ENCODE measurements around the gene EFNB2.
A peak's percentile ranks its signal among the peaks of the same experiment; 100 is the strongest.

EFNB2 gene, protein sequence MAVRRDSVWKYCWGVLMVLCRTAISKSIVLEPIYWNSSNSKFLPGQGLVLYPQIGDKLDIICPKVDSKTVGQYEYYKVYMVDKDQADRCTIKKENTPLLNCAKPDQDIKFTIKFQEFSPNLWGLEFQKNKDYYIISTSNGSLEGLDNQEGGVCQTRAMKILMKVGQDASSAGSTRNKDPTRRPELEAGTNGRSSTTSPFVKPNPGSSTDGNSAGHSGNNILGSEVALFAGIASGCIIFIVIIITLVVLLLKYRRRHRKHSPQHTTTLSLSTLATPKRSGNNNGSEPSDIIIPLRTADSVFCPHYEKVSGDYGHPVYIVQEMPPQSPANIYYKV

GRCh38 chr13:106535552-106536243 lies at the start of gene EFNB2:
TSS of gene EFNB2 (minus strand) at chr13:106535662. CDS start at chr13:106534964, 698 bp downstream.
- peak; percentile 61 to 85 for DNase-seq (ENCODE audit: low read depth in 2 of 2)

- DNase-seq (ENCODE audit: low read depth in 2 of 2), result no peak
Measured at GRCh38 chr13:106581225-106581624, 45.8 kb upstream of the EFNB2 start.

DNA sequence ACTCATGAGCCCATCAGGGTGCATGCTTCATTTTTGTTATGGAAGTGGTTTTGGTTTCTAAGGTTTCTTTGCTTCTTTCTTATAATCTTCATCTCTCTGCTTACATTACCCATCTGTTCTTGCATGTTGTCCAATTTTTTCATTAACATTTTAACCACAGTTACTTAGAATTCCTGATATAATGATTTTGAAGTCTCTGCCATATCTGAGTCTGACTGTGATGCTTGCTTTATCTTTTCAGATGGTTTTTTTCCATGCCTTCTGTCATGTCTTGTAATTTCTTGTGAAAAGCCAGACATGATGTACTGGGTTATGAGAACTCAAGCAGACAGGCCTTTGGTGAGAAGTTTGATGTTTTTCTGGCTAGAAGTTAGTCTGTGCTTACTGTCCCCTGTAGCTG lies 40.4 kb upstream of the EFNB2 start:
- no peak for DNase-seq (ENCODE audit: low read depth in 2 of 2)

DNA sequence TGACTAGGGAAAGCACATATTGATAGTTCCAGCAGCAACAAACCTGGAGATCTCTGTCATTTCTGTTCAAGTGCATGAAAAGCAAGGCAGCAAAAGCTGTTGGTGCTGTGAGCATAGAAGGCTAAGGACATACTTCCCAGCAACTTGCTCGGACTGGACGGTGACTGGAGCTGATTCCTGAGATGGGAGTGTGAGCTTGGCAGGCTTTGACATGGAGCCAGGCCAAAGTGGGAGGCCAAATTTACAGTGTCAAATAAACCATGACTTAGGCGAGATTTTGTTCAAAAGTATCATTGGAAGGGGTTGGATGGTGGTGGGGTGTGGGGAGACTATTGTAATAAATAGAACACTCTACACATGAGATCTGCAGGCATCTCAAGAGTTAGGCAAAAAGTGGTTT lies 38.4 kb upstream of the EFNB2 start:
- no peak for DNase-seq (ENCODE audit: low read depth in 2 of 2)

GRCh38 chr13:106573284-106573846 lies 37.9 kb upstream of the EFNB2 start:
- DNase-seq (ENCODE audit: low read depth in 2 of 2), result no peak

DNA sequence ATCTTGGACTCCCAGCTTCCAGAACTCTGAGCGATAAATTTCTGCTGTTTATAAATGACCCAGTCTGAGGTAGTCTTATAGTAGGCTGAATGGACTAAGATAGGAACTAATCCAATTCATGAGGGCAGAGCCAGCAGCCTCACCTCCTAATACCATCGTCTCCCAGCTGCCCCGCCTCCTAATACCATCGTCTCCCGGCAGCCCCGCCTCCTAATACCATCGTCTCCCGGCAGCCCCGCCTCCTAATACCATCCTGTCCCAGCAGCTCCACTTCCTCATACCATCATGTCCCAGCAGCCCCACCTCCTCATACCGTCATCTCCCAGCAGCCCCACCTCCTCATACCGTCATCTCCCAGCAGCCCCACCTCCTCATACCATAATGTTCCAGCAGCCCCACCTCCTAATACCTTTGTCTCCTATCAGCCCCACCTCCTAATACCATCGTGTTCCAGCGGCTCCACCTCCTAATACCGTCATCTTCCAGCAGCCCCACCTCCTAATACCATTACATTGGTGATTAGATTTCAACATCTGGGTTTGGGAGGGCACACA lies 34.9 kb upstream of the EFNB2 start:
- peak; percentile 69 to 75 for DNase-seq (ENCODE audit: low read depth in 2 of 2)

DNA sequence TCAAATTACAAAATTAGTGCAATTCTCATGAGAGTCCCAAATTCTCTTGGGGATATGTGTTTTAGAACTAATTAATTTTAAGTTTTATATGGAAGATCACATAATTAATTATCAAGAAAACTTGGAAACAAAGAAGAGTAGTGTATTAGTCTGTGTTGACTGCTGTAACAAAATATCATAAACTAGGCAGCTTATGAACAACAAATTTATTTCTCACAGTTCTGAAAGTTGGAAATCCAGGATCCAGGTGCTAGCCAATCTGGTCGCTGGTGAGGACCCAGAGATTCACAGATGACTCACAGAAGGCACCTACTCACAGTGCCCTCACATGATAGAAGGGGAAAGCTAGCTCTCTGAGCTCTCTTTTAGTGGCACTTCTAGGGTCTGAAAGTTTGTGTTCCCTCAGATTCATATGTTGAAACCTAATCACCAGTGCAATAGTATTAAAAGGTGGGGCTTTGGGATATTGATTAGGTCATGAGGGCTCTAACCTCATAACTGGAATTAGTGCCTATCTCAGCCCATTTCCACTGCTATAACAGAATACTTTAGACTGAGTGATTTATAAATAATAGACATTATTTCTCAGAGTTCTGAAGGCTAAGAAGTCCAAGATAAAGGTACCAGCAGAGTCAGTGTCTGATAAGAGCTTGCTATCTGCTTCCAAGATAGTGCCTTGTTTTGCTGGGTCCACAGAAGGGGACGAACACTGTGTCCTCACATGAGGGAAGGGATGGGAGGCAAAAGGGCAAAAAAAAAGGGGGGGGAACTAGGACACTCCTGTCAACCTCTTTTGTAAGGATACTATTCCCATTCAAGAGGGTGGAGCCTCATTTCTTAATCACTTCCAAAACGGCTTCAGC lies 34.0 kb upstream of the EFNB2 start:
- no peak for DNase-seq (ENCODE audit: low read depth in 2 of 2)

- no peak for DNase-seq (ENCODE audit: low read depth in 2 of 2)
Measured at GRCh38 chr13:106568299-106569003, 33.0 kb upstream of the EFNB2 start.

GRCh38 chr13:106567474-106568298 lies 32.2 kb upstream of the EFNB2 start, which contains the start of gene ARGLU1:
TSS of gene ARGLU1 (minus strand) at chr13:106568137. CDS start at chr13:106567919, 218 bp downstream.
- DNase-seq (ENCODE audit: low read depth in 2 of 2), result peak; percentile 91 to 92

- no peak for DNase-seq (ENCODE audit: low read depth in 2 of 2)
Measured at GRCh38 chr13:106566641-106567473, 31.4 kb upstream of the EFNB2 start.

DNA sequence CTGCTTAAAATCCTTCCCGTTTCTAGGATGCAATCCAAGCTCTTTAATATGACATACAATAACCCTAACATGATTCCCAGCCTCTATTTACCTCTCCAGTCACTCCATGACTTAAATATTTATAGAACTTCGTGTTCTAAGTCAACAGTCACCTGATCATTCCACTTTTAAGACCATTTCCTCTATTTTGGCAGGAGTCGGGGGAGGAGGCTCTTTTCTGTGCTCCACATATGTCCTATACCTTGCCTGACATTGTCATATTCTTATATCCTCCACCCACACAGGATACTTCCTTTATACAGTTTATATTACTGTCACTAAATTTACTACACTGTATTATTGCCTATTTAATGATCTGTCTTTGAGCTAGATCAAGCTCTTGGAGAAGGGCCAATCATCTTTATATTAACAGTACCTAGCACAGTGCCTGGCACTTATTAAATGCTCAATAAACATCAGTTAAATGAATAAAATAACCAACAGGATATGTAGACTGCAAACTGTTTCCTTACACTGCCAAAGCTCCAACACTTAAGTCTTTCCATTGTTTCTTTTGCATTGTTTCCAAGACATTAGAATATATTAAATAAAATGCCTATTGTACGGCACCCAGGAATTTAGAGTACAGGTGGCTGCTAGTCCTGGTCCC lies 29.8 kb upstream of the EFNB2 start:
- no peak for DNase-seq (ENCODE audit: low read depth in 2 of 2)

DNA sequence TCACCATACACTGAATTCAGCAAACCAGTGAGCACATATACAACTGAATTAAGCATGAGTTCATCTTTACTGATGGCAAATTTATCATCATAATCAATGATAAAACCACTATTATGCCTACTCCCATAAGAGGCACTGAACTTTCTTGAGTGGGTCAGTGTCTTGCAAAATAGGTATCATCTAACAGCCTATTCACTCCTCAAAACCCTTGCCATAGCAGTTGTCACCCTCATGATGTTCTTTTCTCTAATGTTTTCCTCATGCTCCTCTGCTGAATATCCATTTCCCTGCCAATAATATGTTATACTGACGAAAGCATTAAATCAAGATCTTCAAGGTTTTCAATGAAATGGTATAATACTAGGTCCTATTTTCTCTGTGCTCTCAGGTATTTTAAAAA lies 26.8 kb upstream of the EFNB2 start:
- DNase-seq (ENCODE audit: low read depth in 2 of 2), result no peak

DNA sequence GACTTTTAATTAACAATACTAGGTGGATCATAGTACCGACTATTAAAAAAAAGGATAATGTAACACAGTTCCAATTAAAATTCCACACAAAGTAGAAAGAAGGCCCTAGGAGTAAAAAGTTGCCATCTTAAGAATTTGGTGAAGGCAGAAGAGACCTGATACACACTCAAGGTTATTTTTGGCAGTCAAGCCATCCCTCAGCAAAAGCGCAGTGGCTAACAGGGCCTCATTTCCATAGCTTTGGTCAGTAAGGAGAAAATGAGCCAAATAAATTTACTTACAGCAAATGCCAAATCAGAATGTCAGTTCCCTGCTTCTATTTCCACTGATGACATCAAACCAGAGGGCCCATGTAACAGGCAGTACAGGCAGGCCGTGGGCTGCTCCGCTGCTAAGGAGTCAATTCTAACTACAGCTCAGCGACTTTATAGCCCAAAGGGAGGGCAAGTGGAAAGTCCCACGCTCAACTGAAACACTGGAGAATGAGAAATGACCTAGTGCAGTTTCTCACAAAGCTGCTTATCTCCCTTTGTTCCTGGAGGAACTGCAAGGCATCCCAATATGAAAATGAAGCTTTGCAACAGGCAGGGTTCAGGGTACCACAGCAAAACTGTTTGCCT lies 26.2 kb upstream of the EFNB2 start:
- peak; percentile 22 to 24 for DNase-seq (ENCODE audit: low read depth in 2 of 2)

- DNase-seq (ENCODE audit: low read depth in 2 of 2), result no peak
Measured at GRCh38 chr13:106560821-106561220, 25.4 kb upstream of the EFNB2 start.

- DNase-seq (ENCODE audit: low read depth in 2 of 2), result no peak
Measured at GRCh38 chr13:106558527-106558926, 23.1 kb upstream of the EFNB2 start.

DNA sequence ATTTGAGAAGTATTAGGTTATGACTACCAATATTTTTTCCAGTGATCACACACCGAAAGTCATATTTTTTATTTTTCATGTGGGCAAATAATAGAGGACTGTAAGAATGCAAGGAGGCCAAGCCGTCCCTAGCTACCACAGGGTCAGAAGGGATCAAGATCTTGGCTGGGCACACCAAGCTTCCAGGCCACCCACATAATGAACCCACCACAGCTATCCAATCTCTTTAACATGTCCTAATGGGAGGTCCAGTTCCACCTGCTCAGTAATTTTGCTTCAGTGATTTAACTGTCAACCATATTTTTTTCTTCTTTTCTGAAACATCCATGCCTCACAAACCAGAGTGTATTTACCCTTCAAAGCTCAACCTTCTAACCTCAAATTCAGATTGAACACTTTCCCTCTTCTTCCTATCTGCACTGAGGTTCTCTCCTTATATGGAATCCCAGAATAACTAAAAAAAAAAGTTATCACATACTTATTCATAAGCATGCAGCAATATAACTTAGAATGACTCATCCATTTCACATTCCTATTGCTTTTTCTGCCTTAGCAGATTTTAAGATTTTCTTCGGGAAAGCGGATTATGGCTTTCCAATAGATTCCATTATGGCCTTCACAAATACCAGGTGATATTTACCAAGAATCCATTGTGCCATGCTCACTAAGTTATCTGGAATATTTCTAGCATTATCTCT lies 20.3 kb upstream of the EFNB2 start:
- DNase-seq (ENCODE audit: low read depth in 2 of 2), result no peak

DNA sequence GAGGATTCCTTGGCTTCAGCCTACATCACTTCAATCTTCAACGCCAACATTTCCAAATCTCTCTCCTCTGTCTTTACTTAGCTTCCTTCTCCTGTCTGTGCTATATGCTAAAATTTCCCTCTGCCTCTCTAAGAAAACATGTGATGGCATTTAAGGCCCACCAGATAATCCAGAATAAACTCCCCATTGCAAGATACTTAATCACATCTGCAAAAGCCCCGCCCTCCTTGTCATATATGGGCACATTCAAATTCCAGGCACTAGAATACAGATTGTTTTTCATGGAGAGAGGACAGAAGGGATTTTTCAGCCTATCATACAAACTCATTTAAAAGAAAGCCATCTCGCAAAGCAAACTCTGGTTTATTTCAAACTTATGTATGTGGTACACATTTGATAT lies 16.3 kb upstream of the EFNB2 start:
- DNase-seq (ENCODE audit: low read depth in 2 of 2), result no peak

DNA sequence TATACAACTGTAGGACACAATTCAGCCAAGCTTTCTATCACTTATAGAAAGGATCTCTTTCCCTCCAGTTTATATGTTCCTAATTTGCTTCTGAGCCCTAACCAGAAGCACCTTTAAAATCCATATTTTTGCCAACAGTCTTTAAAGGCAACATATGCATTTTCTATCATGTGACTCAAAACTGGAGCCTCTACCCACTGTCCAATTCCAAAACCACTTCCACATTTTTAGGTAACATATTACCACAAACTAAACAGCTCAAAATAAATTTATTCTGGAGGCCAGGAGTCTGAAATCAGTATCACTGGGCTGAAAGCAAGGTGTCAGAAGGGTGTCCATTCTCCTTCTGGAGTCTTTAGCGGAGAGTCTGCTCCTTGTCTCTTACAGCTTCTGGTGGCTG lies 15.9 kb upstream of the EFNB2 start:
- DNase-seq (ENCODE audit: low read depth in 2 of 2), result no peak
